ENCODE results near the gene GNAZ.

GNAZ gene

DNA sequence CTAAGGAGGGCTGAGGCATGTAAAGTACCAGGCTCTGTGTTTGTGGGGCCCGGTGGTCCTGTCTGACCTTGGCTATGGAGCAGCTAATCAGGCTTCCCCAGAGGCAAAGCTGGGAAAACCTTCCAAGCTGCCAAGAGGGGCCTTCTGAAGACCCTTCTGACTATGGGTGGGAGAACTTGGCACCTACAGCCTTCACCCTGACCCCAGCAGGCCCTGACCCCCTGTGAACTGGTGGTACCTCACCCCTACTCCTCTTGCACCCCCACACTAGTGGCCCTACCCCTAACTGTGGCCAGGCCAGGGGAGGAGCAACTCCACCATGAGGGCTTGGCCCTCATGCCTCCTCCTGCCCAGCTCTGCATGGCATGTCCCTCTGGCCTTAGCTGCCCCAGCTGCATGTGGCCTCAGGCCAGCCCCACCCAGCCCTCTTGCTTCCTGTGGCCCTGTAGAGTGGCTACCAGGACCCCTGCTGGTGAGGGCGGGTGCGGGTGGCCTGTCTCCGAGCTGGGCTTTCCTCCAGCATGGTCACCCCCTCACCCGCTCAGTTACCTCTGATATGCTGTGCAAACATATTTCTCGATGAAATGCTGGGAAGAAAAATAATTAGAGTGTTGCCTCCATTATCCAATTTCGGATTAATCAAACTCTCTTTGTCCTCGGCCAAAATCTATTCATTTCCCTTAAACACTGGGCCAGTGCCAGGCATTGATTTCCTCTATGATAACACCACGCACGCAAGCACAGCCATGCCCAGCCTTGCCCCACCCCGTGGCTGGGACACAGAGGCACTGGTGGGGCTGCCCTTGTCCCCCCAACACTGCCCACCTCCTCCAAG lies 7.5 kb downstream of the GNAZ start:
- DNase-seq = no peak
- ATAC-seq = no peak

DNA sequence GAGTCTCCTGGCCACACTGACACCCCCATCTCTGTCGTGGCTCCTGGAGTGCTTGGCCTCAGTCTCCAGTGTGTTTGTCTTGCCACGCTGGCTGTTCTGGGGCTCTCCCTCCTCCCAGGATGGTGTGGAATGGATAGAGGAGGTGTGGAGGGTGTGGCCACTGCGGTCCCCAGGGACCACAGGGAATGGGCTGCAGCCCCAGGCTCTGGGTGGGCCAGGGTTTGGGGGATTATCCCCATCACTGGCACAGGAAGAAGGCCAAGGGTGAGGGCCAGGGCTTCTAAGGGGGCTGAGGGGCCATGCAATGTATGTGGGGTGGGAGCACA lies 8.1 kb downstream of the GNAZ start:
- DNase-seq (no peak), ATAC-seq (no peak)

DNA sequence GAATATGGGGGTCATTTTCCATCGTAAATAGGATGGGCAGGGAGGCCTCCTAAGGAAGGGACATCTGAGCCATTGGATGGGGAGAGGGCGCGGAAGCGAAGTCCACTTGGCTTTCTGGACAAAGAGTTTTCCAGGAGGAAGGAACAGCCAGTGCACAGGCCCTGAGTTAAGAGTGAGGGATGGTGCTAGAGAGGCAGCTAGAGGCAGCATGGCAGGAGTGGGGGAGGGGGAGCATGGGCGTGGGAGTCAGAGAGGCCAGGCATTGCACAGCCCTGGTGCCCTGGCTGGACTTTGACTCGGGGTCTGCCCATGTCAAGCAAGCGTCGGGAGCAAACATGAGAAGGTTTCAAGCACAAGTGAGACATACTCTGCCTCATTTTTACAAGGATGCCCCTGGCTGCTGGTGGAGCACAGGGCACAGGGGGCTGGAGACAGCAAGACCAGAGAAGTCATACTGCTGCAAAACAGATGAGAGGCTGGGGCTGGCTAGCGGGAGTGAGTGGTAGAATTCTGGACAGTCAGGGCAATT lies 9.0 kb downstream of the GNAZ start:
- DNase-seq = no peak
- no peak for ATAC-seq

DNA sequence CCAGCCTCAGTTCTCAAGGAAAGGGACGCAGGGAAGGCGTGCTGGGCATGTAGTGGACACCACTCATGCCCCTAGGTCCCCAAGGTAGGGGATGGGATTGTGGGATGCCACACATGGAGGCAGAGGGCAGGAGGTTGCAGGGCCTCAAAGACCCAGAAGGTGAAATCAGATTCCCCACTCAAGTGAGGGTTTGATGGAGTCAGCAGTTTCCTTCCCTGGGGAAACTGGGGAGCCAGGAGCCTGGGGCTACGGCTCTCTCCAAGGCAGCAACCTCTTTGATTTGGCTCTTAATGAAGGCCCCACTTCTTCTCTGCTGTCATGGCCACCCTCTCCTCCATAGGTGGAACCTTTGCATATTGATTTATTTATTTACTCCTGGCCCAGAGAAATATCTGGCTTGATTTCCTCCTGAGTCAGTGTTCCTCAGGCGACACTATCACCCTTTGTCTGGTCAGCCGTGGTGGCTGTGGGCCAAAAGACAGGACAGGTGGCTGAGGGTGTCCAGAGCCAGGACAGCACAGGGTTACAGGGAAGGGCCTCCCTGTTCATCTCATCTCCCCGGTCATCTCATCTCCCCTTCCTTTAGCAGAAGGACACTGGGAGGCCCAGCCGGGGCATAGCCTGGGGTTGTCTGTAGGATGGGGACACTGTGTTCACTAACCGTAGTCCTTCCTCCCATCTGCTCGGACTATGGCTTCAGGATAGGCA lies 9.6 kb downstream of the GNAZ start:
- DNase-seq = no peak
- no peak for ATAC-seq

DNA sequence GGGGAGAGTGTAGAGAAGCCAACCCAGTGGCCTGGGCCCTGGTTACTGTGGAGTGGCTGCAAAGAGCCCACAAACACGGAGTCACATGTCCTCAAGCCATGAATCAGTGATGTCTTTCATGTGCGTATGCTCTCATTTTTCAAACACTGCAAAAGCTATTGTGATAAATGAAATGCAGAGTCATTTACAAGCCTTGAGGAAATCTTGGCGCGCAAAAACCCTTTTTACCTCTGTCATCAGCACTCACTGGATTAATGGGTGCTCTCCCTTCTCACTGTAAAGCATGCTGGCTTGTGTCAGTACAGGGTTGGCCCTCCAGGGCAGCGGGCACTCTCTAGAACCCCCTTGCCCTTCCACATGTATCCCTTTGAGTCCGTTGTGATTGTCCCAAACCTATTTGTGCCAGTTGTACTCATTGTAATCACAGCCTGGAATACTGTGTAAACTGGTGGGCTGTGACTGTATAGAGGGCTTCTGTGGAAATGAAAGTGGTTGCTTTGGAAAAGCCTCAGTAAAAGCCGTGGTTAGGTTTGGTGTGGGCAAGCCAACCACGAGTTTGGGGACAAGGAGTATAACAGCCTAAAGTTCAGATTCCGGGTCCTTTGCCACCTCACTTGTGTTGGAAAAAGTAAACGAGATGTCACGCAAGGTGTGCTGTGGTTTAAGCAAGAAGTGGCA lies 10.4 kb downstream of the GNAZ start:
- peak; percentile 20 for DNase-seq
- peak; percentile 44 for ATAC-seq

DNA sequence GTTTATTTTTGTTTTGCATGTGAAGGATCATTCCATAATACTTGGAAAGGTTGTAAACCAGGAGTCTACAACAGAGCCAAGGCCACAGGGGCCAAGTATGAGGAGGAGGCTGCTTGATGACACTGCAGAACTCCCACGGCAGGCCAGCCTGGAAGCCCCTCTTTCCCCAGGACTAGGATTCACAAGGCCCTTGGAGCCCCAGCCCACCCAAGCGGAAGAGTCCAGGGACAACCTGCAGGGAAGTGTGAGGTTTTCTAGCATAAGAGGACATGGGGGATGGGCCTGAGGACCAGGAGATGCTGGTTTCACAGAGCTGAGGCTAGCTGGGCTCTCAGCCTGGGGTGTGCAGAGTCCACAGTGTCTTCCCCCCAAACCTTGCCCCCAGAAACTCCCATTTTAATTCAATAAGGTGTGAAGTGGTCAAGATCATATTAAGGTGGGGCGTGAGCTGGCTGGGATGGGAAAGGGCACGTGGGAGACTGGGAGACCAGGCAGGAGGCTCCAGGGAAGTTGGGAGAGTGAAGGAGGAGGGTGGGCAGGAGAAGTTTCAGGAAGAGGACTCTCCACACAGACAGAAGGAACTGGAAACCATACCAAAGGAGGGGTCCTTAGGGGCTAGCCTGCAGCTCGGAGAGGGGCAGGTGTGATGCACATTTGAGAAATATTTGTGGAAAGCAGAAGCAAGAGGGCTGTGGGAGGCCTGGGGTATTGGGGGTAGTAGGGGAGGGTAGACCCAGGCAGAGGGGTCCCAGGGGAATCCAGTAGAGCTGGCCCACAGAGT lies 12.4 kb downstream of the GNAZ start:
- DNase-seq (no peak), ATAC-seq (no peak)

DNA sequence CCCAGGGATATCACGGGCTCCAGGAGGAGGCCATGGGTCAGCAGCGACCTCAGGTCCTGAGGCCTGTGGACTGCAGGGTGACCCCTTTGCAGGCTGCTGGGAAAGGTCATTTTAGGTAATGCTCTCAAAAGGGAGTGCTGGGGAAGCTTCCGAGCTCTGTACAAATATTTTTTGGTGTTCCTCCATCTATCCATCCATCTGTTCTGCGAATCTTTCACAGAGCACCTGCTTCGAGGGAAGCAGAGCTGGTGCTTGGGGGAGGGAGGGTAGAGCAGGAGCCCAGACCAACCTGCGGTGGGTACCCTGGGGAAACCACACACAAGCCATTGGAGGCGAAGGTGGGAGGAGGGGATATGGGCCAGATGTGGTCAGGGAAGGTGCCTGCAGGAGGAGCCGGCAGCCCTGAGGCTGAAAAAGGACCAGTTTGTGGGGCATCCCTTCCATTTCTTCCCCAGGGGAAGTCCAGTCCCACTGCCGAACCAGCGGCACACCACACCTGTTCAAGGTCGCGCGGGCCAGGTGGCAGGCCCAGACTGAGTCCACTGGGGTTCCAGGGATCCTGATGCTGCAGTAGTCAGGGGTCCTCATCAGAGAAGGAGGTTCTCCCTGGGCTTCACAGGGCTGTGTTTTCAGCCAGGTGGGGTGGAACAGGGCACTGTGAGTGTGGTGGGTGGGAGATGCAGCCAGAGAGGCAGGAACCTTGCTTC lies 13.1 kb downstream of the GNAZ start:
- DNase-seq (no peak), ATAC-seq (no peak)

DNA sequence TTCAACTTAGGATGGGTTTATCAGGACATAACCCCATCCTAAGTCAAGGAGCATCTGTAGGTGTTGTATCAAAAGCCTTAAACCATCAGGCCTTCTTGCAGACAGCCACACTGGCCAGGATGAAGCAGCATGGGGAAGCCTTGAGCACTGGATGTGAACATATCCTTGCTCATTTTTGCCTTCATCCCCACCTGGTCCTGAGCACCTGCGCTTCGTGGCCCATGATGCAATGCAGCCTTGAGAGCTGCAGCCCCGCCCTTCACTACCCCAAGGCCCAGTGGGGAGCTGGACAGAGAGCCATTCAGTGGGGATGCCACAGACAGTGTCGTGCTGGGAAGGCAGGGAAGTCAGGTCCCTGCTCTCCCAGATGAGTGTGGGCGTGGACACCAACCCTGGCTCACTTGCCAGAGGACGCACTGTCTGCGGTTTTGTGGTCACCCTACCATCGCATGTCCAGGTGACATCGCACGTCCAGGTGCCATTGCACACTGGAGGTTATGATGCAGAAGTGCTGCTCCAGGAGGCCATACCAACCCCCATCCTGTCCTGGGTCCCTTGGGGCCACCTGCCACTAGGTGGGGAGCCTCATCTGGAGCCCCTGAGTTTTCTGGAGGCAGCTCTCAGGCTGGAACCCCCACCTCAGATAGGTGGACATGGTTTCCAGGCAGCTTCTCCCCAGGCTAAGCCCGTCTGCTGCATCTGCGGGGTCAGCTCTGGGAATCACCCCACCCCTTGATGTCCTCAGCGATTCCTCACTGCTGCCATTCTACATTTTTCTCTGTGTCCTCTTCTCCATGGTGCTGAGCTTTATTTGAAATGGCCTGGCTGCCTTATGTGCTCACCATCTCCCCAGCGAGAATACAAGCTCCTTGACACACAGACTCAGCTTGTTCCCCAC lies 14.4 kb downstream of the GNAZ start:
- no peak for ATAC-seq
- DNase-seq = no peak

DNA sequence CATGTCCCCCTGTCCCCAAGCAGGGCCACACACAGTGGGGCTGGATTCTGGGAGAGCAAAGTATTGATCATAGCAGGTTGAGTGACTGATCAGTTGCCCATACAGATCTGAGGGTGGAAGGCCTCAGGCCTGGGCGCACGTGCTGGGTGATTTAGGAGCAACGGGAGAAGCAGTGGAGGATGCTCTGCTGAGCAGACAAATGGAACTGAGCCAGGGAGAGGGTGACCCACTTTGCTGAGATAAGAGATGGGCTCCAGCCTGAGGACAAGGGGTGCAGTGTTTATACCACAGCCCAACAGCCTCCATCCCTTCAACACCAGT lies 15.0 kb downstream of the GNAZ start:
- no peak for DNase-seq
- ATAC-seq = no peak

DNA sequence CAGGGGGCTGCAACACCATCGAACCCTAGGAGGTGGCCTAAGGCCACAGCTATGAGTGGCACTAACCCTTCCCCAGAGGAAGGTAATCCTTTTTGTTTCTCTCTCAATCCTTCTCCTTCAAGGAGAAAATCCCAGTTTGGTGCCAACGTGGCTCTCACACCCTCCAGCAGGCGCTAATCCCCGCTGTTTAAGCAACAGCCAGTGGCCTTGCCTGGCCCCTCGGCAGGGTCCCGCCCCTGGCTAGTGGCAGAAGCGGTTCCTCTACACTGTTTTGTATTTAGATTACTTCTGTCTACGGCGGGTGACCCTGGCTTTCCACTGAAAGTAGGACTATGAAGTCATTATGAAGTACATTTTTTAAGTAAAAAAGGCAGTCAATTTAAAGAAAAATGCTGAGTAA lies 15.5 kb downstream of the GNAZ start:
- DNase-seq = no peak
- ATAC-seq = no peak

DNA sequence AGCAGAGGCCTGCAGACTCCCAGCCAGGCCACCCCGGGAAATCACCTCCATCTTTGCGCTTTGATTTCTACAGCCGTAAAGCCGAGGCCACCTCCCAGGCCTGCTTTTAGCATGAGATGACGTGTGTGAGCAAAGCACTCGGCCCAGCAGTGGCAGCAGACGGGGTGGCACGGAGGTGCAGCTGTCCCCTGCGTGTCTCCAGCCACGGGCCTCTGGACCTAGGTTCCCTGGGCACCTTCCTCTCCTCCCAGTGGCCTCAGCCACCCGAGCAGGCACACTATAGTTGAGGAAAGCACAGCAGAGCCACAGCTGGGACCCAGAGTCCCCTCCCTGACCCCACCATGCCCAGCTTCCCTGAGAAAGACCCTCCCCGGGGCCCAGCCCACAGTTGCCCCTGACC lies 15.9 kb downstream of the GNAZ start:
- DNase-seq (no peak), ATAC-seq (no peak)

DNA sequence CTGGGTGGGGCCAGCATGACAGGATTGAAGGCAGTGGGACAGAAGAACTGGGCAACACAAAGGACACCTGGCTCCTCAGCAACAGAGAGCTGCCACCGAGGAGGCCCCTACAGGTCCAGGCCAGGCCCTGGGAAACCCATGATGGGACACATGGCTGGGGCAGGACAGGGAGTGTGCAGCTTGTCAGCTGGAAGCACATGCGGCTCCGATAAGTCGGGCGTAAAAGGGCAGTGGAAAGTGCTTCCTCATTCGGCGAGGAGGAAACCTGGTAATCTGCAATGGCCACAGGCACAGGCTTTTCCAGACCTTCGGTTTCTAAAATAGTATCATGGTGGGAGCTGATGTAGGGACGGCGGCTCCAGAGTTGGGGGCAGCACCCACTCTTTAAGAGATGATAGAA lies 16.5 kb downstream of the GNAZ start:
- no peak for ATAC-seq

DNA sequence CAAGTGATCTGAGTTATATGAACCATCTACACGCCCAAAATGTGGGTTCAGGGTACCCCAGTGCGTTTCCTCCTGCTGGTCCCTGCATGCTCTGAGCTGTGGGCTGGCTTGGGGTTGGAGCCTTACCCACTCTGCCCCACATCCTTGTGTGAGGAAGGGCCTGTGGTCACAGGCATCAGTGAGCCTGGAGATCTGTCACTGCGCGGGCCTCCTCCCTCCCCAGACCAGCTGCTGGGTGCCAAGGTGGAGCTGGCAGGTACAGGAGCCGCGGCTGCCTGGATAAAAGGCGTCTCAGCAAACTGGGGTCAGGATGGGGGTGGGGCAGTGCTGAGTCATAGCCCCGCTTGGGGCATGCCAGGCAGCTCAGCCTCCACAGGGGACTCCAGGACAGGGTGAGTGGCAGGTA lies 17.9 kb downstream of the GNAZ start:
- DNase-seq (peak; percentile 36), ATAC-seq (no peak)

More for the DNA sequence above, 16.5 kb downstream of the GNAZ start:
- no peak for DNase-seq

DNA sequence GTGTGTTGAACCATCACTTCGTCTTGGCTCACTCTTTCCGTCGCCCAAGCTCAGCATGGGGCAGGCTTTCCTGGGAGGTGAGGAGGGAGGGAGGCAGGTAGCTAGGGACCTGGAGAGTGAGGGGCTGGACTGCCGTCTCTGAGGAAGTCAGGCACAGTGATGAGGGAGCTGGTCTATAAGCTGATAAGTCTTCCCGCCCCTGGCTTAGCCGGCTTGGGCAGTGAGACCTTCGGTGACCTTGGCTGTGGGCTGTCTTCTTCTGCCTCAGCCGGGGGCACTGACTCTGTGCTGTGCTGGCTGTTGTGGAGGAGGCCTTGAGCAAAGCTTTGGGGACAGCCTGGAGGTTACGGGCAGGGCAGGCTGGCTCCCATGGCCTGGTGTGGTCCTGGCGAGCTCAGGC lies 18.7 kb downstream of the GNAZ start:
- no peak for ATAC-seq
- DNase-seq = no peak

DNA sequence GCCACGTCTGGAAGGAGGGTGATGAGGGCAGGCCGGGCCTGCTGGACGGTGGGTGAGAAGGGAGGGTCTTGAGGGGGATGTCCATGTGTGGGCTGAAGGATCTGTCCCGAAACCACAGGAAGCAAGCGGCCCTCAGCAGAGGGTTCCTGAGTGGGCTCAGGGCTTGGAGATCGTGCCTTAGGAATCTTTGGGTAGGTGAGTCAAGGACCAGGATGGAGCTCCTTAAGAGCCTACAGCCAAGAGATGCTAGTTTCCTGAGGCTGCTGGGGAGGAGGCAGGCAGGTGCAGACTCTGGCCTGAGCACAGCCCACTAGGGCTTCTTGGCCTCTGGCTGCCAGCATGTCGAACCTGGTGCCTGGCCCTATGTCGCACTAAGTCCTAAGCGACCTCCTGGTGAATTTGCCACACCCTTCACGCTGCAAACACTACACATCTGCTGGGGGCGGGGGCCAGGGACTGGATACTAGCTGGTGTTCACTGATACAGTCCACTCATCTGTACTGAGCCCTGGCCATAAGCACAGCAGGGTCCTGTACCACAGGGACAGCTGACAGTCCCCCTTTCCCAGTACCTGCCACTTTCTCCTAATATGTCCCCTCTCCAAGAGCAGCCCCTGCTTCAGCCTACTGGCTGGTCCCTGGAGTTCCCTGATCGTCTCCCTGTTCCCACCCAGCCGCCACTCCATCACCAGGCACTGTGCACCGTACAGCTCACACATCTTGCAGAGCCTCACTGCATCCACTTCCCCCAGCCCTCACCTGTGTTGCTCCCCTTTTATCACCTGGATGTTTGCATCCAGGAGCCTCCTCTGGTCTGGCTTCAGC lies 19.5 kb downstream of the GNAZ start:
- no peak for DNase-seq
- ATAC-seq = no peak

DNA sequence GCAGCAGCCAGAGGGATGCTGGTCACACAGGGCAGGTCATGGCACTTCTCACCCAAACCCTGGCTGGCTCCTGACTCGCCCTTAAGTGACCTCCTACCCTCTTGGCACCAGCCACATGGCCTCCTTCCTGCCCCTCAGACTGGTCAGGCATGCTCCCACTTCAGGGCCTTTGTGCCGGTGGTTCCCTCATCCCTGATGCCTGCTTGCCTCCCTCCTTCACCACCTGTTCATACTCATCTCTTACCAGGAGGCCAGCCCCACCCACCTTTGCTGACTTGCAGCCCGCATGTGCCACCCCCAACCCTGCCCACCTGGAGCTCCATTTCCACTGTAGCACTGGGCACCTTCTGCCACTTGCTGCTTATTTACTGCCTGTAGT lies 20.1 kb downstream of the GNAZ start:
- no peak for ATAC-seq
- DNase-seq = no peak

DNA sequence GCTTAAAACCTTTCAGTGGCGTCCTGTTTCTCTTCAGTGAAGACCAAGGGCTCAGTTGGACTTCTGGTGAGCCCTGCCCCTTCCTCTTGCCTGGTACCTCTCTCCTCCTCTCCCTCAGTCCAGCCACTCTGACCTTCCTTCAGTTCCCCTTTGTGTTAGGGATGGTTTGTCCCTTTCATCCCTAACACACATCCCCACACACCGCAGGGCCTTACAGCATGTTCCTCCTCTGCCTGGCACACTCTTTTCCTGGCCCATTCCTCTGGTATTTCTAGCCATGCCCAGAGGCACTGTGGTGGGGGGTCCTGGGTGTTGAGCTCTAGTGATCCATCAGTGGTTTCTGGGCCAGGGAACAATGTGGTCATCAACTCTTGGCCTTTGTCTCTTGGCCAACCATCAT lies 21.4 kb downstream of the GNAZ start:
- DNase-seq (no peak), ATAC-seq (no peak)

DNA sequence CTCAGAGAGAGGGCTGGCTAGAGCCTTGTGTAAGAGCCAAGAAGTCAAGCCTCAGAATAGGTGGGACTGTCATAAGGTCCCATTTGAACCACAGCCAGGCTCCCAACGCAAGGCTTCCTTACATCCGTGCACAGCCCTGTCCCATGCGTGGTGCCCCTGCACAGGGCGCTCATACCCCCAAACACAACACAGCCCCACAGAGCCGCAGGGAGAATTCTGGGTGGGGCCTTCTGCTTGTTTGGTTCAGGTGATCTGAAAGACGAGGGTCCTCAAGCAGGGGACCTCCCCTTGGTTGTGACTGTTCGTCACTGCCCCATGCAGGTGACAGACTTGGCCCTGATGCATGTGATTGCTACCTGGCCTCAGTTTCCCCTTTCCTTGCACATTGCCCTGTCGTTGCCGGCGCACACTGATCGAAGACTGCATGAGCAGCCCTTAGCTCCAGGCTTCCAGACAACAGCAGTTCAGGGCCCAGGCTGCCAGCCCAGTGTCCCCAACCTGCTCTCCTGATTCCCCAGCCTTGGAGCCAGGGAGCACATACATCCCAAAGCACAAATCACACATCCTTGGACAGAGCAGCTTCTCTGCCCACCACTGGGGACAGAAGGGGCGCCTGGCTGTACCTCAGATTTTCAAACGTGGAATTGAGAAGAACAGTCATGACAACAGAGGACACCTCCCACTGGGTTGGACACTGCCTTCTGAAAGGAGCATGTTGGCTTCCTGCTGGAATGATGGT lies 22.1 kb downstream of the GNAZ start:
- no peak for ATAC-seq
- DNase-seq = no peak

All from stimulated activated naive CD8-positive, alpha-beta T cell treated with anti-CD3 and anti-CD28 coated beads, Interleukin-15, Interleukin-2, amounts not matched to agents 100 U/mL and 50 U/mL, for 24 hours (primary cell).